SU-DHL-6 (cell line): Measurements from ENCODE around the gene EEF1A2.

Experiments used
- EZH2phosphoT487 ChIP-seq: fragments of 200-600 bp; sonication (generic), shearing (Covaris generic); conservative IDR thresholded peaks from 2 replicates; pipeline ENCODE4 v1.6.1; 2018; ENCODE audit warnings: mild to moderate bottlenecking, antibody characterized with exemption, low read length, moderate library complexity, mixed read lengths
- TF ChIP-seq, protein P1 (sequence below): fragments of 200-600 bp; sonication (generic); IDR thresholded peaks from one replicate; pipeline ENCODE4 v1.5.1; 2017; ENCODE audit warnings: antibody characterized with exemption, mild to moderate bottlenecking, low read length, moderate library complexity; ENCODE audit not compliant: insufficient read depth, poor library complexity, severe bottlenecking

DNA sequence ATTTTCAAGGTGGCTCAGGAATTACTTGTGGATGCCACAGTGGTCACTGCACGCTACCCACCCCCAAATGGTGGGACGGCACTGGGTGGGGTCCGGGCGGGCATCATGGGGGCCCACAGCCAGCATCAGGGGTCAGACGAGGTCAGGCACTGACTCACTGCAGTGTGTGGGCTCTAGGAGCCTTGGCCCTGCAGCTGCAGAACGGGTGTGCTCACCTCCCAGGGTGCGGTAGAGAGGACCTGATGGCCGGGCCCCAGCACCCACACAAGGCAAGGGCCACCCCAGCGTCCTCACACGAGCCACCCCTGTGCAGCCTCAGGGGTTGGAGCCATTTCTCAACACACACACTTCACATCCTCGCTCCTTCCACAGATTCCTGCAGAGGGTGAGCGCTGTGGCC lies 60.8 kb downstream of the EEF1A2 start:
- TF ChIP-seq, protein P1, sequence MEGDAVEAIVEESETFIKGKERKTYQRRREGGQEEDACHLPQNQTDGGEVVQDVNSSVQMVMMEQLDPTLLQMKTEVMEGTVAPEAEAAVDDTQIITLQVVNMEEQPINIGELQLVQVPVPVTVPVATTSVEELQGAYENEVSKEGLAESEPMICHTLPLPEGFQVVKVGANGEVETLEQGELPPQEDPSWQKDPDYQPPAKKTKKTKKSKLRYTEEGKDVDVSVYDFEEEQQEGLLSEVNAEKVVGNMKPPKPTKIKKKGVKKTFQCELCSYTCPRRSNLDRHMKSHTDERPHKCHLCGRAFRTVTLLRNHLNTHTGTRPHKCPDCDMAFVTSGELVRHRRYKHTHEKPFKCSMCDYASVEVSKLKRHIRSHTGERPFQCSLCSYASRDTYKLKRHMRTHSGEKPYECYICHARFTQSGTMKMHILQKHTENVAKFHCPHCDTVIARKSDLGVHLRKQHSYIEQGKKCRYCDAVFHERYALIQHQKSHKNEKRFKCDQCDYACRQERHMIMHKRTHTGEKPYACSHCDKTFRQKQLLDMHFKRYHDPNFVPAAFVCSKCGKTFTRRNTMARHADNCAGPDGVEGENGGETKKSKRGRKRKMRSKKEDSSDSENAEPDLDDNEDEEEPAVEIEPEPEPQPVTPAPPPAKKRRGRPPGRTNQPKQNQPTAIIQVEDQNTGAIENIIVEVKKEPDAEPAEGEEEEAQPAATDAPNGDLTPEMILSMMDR, result no peak
- no peak for TF ChIP-seq EZH2phosphoT487
